Calu3 (cell line): Measurements from ENCODE around the gene MYPN. TPM values are rescaled to one million over a fixed set of nuclear protein-coding genes. Genes with fewer than 3 reads are reported as not detected.

ENCODE experiments used
- BruUV-seq: library from RNA; stranded (reverse); fragments of 400-500 nt; replicated peaks from 2 replicates; lab custom pipeline; 2021; lab: Mats Ljungman, UMichigan
- CTCF ChIA-PET: fragments of 300-600 bp; sonication (Branson Sonifier 250); formaldehyde crosslinking; loops from one replicate; lab custom pipeline; 2022; ENCODE audit warnings: antibody characterized with exemption; lab: Charles Lee
- DNase-seq: peaks from one replicate; pipeline ENCODE4 v3.0.0; 2022
- H3K27ac Mint-ChIP-seq: one replicate; pipeline ENCODE4 v1.8.0; 2022; ENCODE audit warnings: mixed read lengths; ENCODE audit not compliant: unreplicated experiment
- H3K27me3 Mint-ChIP-seq: one replicate; pipeline ENCODE4 v1.8.0; 2022; ENCODE audit warnings: mixed read lengths; ENCODE audit not compliant: unreplicated experiment
- H3K36me3 Mint-ChIP-seq: one replicate; pipeline ENCODE4 v1.8.0; 2022; ENCODE audit warnings: mild to moderate bottlenecking, moderate library complexity, mixed read lengths; ENCODE audit not compliant: insufficient read depth, unreplicated experiment
- H3K4me1 Mint-ChIP-seq: one replicate; pipeline ENCODE4 v1.8.0; 2022; ENCODE audit warnings: mild to moderate bottlenecking, low read depth, mixed read lengths; ENCODE audit not compliant: unreplicated experiment
- H3K4me3 Mint-ChIP-seq: one replicate; pipeline ENCODE4 v1.8.0; 2022; ENCODE audit warnings: mild to moderate bottlenecking, low read depth, moderate library complexity, mixed read lengths; ENCODE audit not compliant: unreplicated experiment
- H3K9me3 Mint-ChIP-seq: one replicate; pipeline ENCODE4 v1.8.0; 2022; ENCODE audit warnings: low read depth, mixed read lengths; ENCODE audit not compliant: unreplicated experiment
- intact Hi-C: fragments of 100-400 bp; cut with micrococcal nuclease; formaldehyde crosslinking; loops from one replicate; pipeline ENCODE4 v1.10.0; 2022; ENCODE audit not compliant: unreplicated experiment
- total RNA-seq: library from RNA; stranded (reverse); gene quantifications from 2 replicates; pipeline ENCODE4 v1.2.3, GENCODE V29; 2022
- TF ChIP-seq, protein P1 (sequence below): fragments of 200-600 bp; IDR thresholded peaks from one replicate; pipeline ENCODE4 v1.8.0; 2022; ENCODE audit warnings: antibody characterized with exemption; ENCODE audit not compliant: unreplicated experiment

Gene MYPN
- total RNA-seq, 1 experiment from 2014 or later: 0.38 TPM

GRCh38 chr10:68233046-68233445 lies 123.8 kb downstream of the MYPN start:
- Mint-ChIP-seq H3K9me3 (no peaks in the 10 kb centered on the region), H3K4me3 (no peak overlapping the region), H3K27ac (no peak overlapping the region), H3K4me1 (peaks cover 8% of the 10 kb centered on the region), H3K27me3 (peaks cover 43% of the 10 kb centered on the region), H3K36me3 (peaks cover 16% of the 10 kb centered on the region)
- CTCF ChIA-PET: no interaction called here
- intact Hi-C loops: no loop called here
- no peak for DNase-seq
- no TSS peak for BruUV-seq
- TF ChIP-seq, protein P1, sequence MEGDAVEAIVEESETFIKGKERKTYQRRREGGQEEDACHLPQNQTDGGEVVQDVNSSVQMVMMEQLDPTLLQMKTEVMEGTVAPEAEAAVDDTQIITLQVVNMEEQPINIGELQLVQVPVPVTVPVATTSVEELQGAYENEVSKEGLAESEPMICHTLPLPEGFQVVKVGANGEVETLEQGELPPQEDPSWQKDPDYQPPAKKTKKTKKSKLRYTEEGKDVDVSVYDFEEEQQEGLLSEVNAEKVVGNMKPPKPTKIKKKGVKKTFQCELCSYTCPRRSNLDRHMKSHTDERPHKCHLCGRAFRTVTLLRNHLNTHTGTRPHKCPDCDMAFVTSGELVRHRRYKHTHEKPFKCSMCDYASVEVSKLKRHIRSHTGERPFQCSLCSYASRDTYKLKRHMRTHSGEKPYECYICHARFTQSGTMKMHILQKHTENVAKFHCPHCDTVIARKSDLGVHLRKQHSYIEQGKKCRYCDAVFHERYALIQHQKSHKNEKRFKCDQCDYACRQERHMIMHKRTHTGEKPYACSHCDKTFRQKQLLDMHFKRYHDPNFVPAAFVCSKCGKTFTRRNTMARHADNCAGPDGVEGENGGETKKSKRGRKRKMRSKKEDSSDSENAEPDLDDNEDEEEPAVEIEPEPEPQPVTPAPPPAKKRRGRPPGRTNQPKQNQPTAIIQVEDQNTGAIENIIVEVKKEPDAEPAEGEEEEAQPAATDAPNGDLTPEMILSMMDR: no peak

- Mint-ChIP-seq H3K4me3 (no peak overlapping the region), H3K27me3 (peaks cover 29% of the 10 kb centered on the region), H3K4me1 (peaks cover 8% of the 10 kb centered on the region), H3K9me3 (no peaks in the 10 kb centered on the region), H3K27ac (no peak overlapping the region), H3K36me3 (peaks cover 16% of the 10 kb centered on the region)
- TF ChIP-seq, protein P1: no peak
- BruUV-seq: no TSS peak
- CTCF ChIA-PET: no interaction called here
- intact Hi-C loops: no loop called here
- DNase-seq: no peak
Observed at GRCh38 chr10:68235111-68235510, 125.8 kb downstream of the MYPN start.

DNA sequence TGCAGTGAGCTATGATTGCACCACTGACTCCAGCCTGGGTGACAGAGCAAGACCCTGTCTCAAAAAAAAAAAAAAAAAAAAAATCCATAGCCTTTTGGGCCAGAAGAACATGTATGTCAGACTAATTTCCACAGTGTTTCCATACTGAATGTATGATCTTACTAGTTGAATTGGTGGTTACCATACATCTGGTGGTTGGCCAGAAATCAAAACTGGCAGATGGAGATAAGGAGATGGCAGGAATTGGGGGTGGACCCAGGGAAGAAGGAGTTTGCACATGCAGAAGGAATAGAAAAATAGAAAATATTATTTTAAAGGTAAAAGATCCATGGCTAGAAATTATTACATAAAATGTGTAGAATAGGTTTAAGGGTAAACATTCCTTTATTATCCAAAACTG lies 126.3 kb downstream of the MYPN start:
- CTCF ChIA-PET: no interaction called here
- BruUV-seq: no TSS peak
- peaks cover 29% of the 10 kb centered on the region for H3K27me3 Mint-ChIP-seq
- peaks cover 8% of the 10 kb centered on the region for H3K4me1 Mint-ChIP-seq
- H3K4me3 Mint-ChIP-seq: no peak overlapping the region
- H3K27ac Mint-ChIP-seq: no peak overlapping the region
- TF ChIP-seq, protein P1: no peak
- H3K36me3 Mint-ChIP-seq: peaks cover 16% of the 10 kb centered on the region
- no peaks in the 10 kb centered on the region for H3K9me3 Mint-ChIP-seq
- intact Hi-C loops: no loop called here
- DNase-seq: no peak

GRCh38 chr10:68237173-68237572 lies 127.9 kb downstream of the MYPN start:
- CTCF ChIA-PET: no interaction called here
- no peak overlapping the region for H3K4me3 Mint-ChIP-seq
- TF ChIP-seq, protein P1: no peak
- H3K27ac Mint-ChIP-seq: no peak overlapping the region
- no TSS peak for BruUV-seq
- no peak for DNase-seq
- no peaks in the 10 kb centered on the region for H3K36me3 Mint-ChIP-seq
- peaks cover under 1% of the 10 kb centered on the region for H3K4me1 Mint-ChIP-seq
- intact Hi-C loops: no loop called here
- peaks cover 32% of the 10 kb centered on the region for H3K27me3 Mint-ChIP-seq
- no peaks in the 10 kb centered on the region for H3K9me3 Mint-ChIP-seq
